Gastroesophageal sphincter (tissue), 4 donors: ENCODE results near the gene BICD1. TPM values are rescaled to one million over a fixed set of nuclear protein-coding genes. Genes with fewer than 3 reads are reported as not detected.
A peak's percentile ranks its signal among the peaks of the same experiment; 100 is the strongest.

Experiments used
- ATAC-seq: fragments of 150-250 bp; one replicate; pipeline ENCODE4 v1.9.1; 2016; ENCODE audit warnings: mild to moderate bottlenecking, moderate library complexity
- H3K27ac ChIP-seq, 4 donors: fragments of 200-600 bp; sonication (generic) in 3 of 4; 1 replicate in 3 of 4; 2 replicates in 1 of 4; pipeline ENCODE4 v1.5.1; 2016 to 2019
- H3K27me3 ChIP-seq: fragments of 200-600 bp; sonication (generic); one replicate; pipeline ENCODE4 v1.5.1; 2019
- H3K36me3 ChIP-seq, 2 donors: fragments of 200-600 bp; sonication (generic); one replicate each; pipeline ENCODE4 v1.5.1; 2019; ENCODE audit warnings: control low read depth in 1 of 2
- H3K4me1 ChIP-seq, 3 donors: fragments of 200-600 bp; sonication (generic); 1 replicate in 2 of 3; 2 replicates in 1 of 3; pipeline ENCODE4 v1.5.1; 2016 to 2019; ENCODE audit warnings: control low read depth in 2 of 3
- H3K4me3 ChIP-seq, 2 donors: fragments of 200-600 bp; sonication (generic); one replicate each; pipeline ENCODE4 v1.5.1; 2019; ENCODE audit warnings: mild to moderate bottlenecking in 1 of 2, moderate library complexity in 1 of 2
- H3K9me3 ChIP-seq, 3 donors: fragments of 200-600 bp; sonication (generic); one replicate each; pipeline ENCODE4 v1.5.1; 2017 to 2019; ENCODE audit warnings: control low read depth in 2 of 3
- EP300 ChIP-seq: sonication (generic); formaldehyde crosslinking; IDR thresholded peaks from one replicate; pipeline ENCODE4 v1.6.1; 2017; ENCODE audit warnings: antibody characterized with exemption, mild to moderate bottlenecking
- POLR2A ChIP-seq, 2 donors: fragments of 450-650 bp; IDR thresholded peaks; one replicate each; pipeline ENCODE4 v1.6.1; 2017; ENCODE audit warnings: antibody characterized with exemption in 2 of 2, mild to moderate bottlenecking in 2 of 2, moderate library complexity in 1 of 2
- POLR2AphosphoS5 ChIP-seq: sonication (generic); formaldehyde crosslinking; IDR thresholded peaks from one replicate; pipeline ENCODE4 v1.6.1; 2017; ENCODE audit warnings: antibody characterized with exemption
- WGBS, 2 donors: methylation state at CpG; one replicate each; pipeline ENCODE4 v1.1.5; 2018; ENCODE audit warnings: low coverage in 1 of 2; 5-methylcytosine and 5-hydroxymethylcytosine counted together
- total RNA-seq, 4 donors: library from RNA; depleted of rRNA; stranded (reverse); fragments of >200 nt; gene quantifications; one replicate each; pipeline ENCODE4 v1.1.0, GENCODE V29; 2016
- TF ChIP-seq, protein P1 (sequence below), 4 experiments: fragments of 200-600 bp in 2 of 4; fragments of 450-650 bp in 2 of 4; sonication (generic) in 1 of 4; IDR thresholded peaks; one replicate each; pipeline ENCODE4 v1.5.1; 2017 to 2019; ENCODE audit warnings: antibody characterized with exemption in 4 of 4, mild to moderate bottlenecking in 2 of 4, moderate library complexity in 2 of 4

The BICD1 gene
- total RNA-seq, 4 donors from 2014 or later: 3.8 to 22.5 (median 16.3) TPM

DNA sequence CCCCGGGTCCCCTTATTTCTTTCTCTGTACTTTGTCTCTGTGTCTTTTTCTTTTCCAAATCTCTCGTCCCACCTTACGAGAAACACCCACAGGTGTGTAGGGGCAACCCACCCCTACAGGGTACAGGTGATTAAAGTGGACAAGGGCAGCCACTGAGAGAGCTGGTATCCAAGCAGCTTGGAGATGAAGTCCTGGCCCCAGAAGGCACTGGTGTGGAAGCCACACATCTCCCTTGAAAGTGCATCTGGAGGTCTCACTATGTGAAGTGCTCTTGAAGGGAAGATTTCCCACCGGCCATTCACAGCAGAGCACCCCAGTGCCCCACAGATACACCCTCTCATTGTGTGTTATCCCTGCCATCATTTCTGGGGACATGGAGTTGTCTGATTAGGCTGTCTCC is 6.3 kb upstream of the BICD1 start:
- no peaks in the 10 kb centered on the region for H3K9me3 ChIP-seq
- H3K4me1 ChIP-seq: no peaks in the 10 kb centered on the region
- 77 to 90% methylated on average over 1 to 3 of the region's 4 CpGs for WGBS, 2 donors
- ATAC-seq: no peak
- no peaks in the 10 kb centered on the region for H3K36me3 ChIP-seq
- no peak overlapping the region for H3K4me3 ChIP-seq
- TF ChIP-seq, protein P1, sequence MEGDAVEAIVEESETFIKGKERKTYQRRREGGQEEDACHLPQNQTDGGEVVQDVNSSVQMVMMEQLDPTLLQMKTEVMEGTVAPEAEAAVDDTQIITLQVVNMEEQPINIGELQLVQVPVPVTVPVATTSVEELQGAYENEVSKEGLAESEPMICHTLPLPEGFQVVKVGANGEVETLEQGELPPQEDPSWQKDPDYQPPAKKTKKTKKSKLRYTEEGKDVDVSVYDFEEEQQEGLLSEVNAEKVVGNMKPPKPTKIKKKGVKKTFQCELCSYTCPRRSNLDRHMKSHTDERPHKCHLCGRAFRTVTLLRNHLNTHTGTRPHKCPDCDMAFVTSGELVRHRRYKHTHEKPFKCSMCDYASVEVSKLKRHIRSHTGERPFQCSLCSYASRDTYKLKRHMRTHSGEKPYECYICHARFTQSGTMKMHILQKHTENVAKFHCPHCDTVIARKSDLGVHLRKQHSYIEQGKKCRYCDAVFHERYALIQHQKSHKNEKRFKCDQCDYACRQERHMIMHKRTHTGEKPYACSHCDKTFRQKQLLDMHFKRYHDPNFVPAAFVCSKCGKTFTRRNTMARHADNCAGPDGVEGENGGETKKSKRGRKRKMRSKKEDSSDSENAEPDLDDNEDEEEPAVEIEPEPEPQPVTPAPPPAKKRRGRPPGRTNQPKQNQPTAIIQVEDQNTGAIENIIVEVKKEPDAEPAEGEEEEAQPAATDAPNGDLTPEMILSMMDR (IDR thresholded peaks at IDR 0.05): no peak
- no peak for TF ChIP-seq POLR2A (IDR thresholded peaks at IDR 0.05)
- TF ChIP-seq EP300: no peak
- TF ChIP-seq POLR2AphosphoS5: no peak
- no peaks in the 10 kb centered on the region for H3K27me3 ChIP-seq
- H3K27ac ChIP-seq: no peak overlapping the region

DNA sequence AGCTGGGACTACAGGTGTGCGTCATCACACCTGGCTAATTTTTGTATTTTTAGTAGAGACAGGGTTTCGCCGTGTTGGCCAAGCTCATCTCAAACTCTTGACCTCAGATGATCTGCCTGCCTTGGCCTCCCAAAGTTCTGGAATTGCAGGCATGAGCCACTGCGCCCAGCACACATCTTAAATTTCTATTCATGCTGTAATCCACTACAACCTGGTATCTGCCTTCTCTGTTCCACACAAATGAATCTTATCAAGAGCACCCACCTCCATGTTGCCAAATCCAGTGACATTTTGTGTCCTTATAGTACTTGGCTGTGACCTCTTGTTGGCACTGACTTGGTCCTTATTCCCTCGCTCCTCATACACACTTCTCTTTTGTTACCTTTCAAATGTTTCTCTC is 5.8 kb upstream of the BICD1 start:
- TF ChIP-seq EP300 (no peak), POLR2AphosphoS5 (no peak), POLR2A (IDR thresholded peaks at IDR 0.05) (no peak)
- TF ChIP-seq, protein P1 (IDR thresholded peaks at IDR 0.05): no peak
- no peak overlapping the region for H3K27ac ChIP-seq
- H3K9me3 ChIP-seq: no peaks in the 10 kb centered on the region
- ATAC-seq: no peak
- H3K27me3 ChIP-seq: no peaks in the 10 kb centered on the region
- 58 to 82% methylated on average over 2 to 5 of the region's 5 CpGs for WGBS, 2 donors
- H3K4me1 ChIP-seq: peaks cover 0 to 2% (median 0%) of the 10 kb centered on the region in 3 donors
- H3K4me3 ChIP-seq: no peak overlapping the region
- no peaks in the 10 kb centered on the region for H3K36me3 ChIP-seq

DNA sequence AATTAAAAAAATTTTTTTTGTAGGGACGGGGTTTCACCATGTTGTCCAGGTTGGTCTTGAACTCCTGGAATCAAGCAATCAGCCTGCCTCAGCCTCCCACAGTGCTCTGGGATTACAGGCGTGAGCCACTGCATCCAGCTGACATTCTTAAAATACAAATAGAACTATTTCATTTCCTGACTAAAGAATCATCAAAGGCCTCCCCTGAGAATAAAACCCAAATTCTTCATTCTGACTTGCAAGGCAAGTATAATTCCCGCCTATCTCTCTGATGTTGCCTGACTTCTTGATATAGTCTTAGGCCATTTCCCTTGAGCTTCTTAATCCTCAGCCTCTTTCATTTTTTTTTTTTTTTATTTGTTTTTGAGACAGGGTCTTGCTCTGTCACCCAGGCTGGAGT is 4.4 kb upstream of the BICD1 start:
- Histone ChIP-seq H3K4me3 (no peak overlapping the region), H3K4me1 (peaks cover 0 to 6% (median 0%) of the 10 kb centered on the region in 3 donors), H3K27ac (no peak overlapping the region), H3K36me3 (no peaks in the 10 kb centered on the region), H3K27me3 (no peaks in the 10 kb centered on the region), H3K9me3 (no peaks in the 10 kb centered on the region)
- no peak for ATAC-seq
- 59 to 84% methylated on average over 2 to 3 of the region's 3 CpGs for WGBS, 2 donors
- TF ChIP-seq EP300: no peak
- TF ChIP-seq, protein P1 (IDR thresholded peaks at IDR 0.05): no peak
- TF ChIP-seq POLR2AphosphoS5: no peak
- no peak for TF ChIP-seq POLR2A (IDR thresholded peaks at IDR 0.05)

DNA sequence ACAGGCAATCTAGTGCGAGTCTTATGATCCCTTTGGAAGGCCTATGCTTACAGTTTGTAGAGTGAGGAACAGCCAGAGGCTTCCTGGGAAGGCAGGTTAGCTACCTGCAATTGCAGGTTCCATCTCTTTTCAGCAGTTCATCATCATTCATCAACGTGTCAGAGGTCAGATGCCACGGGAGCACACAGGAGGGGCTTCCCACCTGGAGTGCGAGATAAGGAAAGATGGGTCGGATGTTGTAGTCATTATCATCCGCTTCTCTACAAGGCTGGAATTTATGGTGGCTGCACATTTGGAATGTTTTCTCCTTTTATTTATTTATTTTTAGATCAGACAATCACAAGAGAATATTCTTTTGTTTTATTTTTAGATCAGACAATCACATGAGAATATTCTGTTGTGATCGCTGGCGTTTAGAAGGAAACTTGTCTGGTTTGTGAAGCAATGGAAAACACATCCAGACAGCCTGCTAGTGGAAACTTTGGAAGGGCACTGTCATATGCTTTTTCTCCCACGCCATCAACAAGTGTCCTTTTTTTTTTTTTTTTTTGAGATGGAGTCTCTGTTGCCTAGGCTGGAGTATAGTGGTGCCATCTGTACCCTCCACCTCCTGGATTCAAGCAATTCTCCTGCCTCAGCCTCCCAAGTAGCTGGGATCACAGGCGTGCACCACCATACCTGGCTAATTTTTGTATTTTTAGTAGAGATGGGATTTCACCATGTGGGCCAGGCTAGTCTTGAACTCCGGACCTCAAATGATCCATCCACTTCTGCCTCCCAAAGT is 1.9 kb upstream of the BICD1 start:
- Histone ChIP-seq H3K4me1 (peaks cover 0 to 26% (median 13%) of the 10 kb centered on the region in 3 donors), H3K36me3 (no peaks in the 10 kb centered on the region), H3K9me3 (no peaks in the 10 kb centered on the region), H3K27ac (no peak overlapping the region), H3K27me3 (no peaks in the 10 kb centered on the region), H3K4me3 (no peak overlapping the region)
- no peak for ATAC-seq
- TF ChIP-seq POLR2A (IDR thresholded peaks at IDR 0.05): no peak
- WGBS, 2 donors: 69 to 78% methylated on average over 9 to 11 of the region's 11 CpGs

DNA sequence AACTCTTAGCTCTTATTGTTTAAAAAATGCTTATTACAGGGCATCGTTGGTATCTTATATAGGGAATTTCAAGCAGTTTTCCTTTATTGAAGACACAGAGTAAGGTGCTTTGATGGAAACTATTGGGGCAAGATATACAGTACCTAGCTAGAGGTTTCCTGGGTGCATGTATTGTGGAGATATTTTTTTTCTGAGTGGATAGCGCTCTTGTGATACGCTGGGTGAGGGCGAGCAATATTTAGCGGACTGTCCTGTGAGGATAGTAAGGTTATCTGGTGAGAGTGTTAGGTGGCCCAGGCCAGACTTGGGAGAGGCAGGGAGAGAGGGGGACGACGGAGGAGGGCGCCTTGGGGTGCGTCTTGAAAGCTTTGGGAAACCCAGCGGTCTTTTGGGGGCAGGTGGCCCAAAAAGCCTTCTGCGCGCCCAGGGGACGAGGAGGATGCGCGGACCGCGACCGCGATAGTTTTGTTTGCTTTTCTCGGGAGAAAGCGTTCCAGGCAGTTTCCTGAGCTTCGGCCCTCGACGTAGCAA is 596 bp upstream of the BICD1 start:
- no peaks in the 10 kb centered on the region for H3K9me3 ChIP-seq

More for the DNA sequence above, 596 bp upstream of the BICD1 start:
- TF ChIP-seq EP300: no peak
- TF ChIP-seq, protein P1 (IDR thresholded peaks at IDR 0.05): no peak
- TF ChIP-seq POLR2A (IDR thresholded peaks at IDR 0.05): no peak
- no peak for TF ChIP-seq POLR2AphosphoS5
- Histone ChIP-seq H3K27me3 (no peaks in the 10 kb centered on the region), H3K4me3 (peak overlapping the region; percentile 69 to 92), H3K27ac (peak overlapping the region; percentile 58 to 95 (median 94)), H3K4me1 (peaks cover 0 to 26% (median 13%) of the 10 kb centered on the region in 3 donors), H3K36me3 (no peaks in the 10 kb centered on the region)
- 28 to 60% methylated on average over 5 to 12 of the region's 24 CpGs for WGBS, 2 donors
- no peak for ATAC-seq
